ENCODE measurements around the gene FOXJ1.

FOXJ1 gene

GRCh38 chr17:76123191-76123499 is 17.9 kb downstream of the FOXJ1 start:
- DNase-seq: no peak

GRCh38 chr17:76122431-76123190 is 18.4 kb downstream of the FOXJ1 start:
- no peak for DNase-seq

GRCh38 chr17:76121932-76122430 is 19.1 kb downstream of the FOXJ1 start:
- no peak for DNase-seq

- no peak for DNase-seq
Observed at GRCh38 chr17:76120658-76121008, 20.4 kb downstream of the FOXJ1 start.

GRCh38 chr17:76119409-76120371 is 21.4 kb downstream of the FOXJ1 start:
- DNase-seq: no peak

- no peak for DNase-seq
Observed at GRCh38 chr17:76115138-76115754, 25.8 kb downstream of the FOXJ1 start.

GRCh38 chr17:76111956-76112355 is 29.1 kb downstream of the FOXJ1 start:
- no peak for DNase-seq

- DNase-seq: no peak
Observed at GRCh38 chr17:76107509-76107908, 33.5 kb downstream of the FOXJ1 start.

- DNase-seq: no peak
Observed at GRCh38 chr17:76106703-76107102, 34.3 kb downstream of the FOXJ1 start.

- DNase-seq: no peak
Observed at GRCh38 chr17:76104896-76105231, 36.2 kb downstream of the FOXJ1 start.

GRCh38 chr17:76104140-76104895 is 36.7 kb downstream of the FOXJ1 start:
- no peak for DNase-seq

- peak; percentile 91 for DNase-seq
Observed at GRCh38 chr17:76103274-76104139, 37.5 kb downstream of the FOXJ1 start, which contains the start of gene EXOC7. EXOC7 (minus strand) TSS chr17:76103787; CDS start chr17:76103692, 95 bp downstream.

GRCh38 chr17:76102944-76103273 is 38.1 kb downstream of the FOXJ1 start:
- no peak for DNase-seq

- no peak for DNase-seq
Observed at GRCh38 chr17:76097716-76098295, 43.2 kb downstream of the FOXJ1 start.

- no peak for DNase-seq
Observed at GRCh38 chr17:76095943-76096342, 45.1 kb downstream of the FOXJ1 start.

- DNase-seq: no peak
Observed at GRCh38 chr17:76094046-76094445, 47.0 kb downstream of the FOXJ1 start.

GRCh38 chr17:76092526-76093413 is 48.3 kb downstream of the FOXJ1 start:
- DNase-seq: no peak

GRCh38 chr17:76091526-76092286 is 49.3 kb downstream of the FOXJ1 start:
- DNase-seq: no peak

- DNase-seq: no peak
Observed at GRCh38 chr17:76090517-76091129, 50.4 kb downstream of the FOXJ1 start.
